GM18517 (cell line): ENCODE data around the gene JAML.

Source experiments
- ATAC-seq: cut with Tn5 transposase; IDR thresholded peaks from one replicate; pipeline ENCODE4 v1.9.1; 2021; ENCODE audit warnings: mild to moderate bottlenecking, moderate library complexity; ENCODE audit not compliant: unreplicated experiment

JAML gene

DNA sequence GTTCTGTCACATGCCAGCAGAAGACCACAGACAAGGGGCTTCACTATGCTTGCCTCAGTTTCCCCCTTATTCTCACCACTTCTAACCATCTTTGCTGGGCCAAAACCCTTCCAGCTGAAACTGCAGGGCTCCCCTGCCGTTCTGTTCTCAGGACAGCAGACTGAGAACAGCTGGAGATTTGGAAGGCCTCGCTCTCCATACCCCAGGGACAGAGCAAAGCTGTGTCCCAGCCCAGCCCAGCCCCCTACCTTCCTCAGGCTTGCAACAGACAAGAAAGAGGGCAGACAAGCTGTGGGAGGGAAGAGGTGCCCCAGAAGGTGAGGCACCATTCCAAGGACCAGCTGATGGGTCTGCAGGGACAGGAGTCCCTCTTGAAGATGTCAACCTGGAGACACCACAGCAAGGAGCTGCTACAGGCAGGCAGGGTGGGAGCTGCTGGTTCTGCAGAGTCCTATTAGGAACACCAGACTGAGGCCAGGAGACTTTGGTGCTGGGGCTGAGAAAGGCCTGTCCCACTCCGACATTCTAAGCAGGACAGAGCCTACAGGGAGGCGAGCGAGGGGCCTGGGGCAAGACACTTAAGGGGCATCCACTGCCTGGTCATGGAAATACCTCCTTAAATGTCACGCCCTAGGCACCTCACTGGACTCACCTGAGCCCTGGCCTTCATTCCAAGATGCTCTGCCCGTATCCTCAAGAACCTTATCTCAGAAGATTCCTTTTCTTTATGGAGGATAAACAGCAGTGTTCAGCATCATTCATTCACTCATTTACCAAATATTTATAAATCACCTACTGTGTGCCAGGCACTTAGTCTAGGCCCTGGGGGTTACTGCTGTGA, 55.3 kb downstream of the JAML start:
- ATAC-seq, result no peak

- ATAC-seq, result no peak
These were observed 56.1 kb downstream of the JAML start for GRCh38 chr11:118168751-118169150.

- no peak for ATAC-seq
These were observed 56.5 kb downstream of the JAML start for GRCh38 chr11:118168316-118168715.

DNA sequence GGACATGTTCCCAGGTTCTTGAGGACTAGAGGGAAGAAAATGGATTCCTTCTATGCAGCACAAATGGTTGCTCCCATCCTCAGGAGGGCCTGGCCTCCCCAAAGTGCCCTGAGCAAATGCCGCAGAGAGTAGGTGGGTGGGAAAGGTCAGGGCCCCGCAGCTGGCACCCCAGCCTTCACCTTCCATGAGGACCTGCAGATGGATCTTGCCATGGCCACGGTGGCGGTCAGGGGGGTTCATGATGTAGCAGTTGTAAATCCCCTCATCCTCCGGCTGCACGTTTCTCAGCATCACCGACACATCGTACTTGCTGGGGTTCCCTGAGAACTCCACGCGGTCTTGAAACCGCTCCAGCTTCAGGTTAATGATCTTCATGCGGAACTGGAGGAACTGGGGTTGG, 56.9 kb downstream of the JAML start:
- ATAC-seq, result no peak

DNA sequence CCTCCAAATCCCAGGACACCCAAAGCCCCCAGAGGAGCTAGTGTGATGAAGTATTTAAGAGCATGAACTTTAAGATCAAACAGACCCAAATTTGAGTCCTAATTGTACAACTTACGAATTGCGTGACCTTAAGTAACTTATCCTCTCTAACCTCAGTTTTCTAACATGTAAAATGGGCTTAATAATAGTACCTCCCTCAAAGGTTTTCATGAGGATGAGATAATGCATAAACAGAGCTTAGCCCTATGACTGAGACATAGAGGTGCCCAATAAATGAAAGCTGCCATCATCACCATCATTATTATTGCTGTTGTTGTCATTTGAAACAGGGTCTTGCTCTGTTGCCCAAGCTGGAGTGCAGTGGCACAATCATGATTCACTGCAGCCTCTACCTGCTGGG, 57.6 kb downstream of the JAML start:
- ATAC-seq, result no peak

- no peak for ATAC-seq
These were observed 58.2 kb downstream of the JAML start for GRCh38 chr11:118166641-118167040.

- ATAC-seq, result no peak
These were observed 59.9 kb downstream of the JAML start for GRCh38 chr11:118164885-118165284.

- ATAC-seq, result no peak
These were observed 61.3 kb downstream of the JAML start for GRCh38 chr11:118163494-118163893.

- ATAC-seq, result no peak
These were observed 62.0 kb downstream of the JAML start for GRCh38 chr11:118162846-118163245.

DNA sequence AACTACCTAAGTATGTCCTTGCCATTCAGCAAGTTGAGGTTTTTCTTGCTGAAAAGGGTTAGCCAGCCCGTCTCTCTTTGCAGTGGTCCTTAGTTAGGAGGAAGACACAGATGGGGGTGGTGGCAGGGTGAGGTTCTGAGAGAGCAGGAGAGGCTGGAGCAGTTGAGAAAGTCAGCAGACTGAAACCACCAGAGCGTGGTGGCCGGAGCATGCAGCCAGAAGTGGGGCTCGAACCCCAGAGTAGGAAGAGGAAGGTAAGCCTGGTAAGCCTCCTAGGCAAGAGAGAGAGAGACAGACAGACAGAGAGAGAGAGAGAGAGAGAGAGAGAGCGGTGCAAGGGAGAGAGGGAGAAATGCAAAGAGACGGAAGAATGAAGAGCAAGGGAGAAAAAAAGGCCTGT, 63.0 kb downstream of the JAML start:
- ATAC-seq, result no peak

- ATAC-seq, result no peak
These were observed 67.5 kb downstream of the JAML start for GRCh38 chr11:118157186-118157895.

- ATAC-seq, result no peak
These were observed 68.2 kb downstream of the JAML start for GRCh38 chr11:118156531-118157185.

DNA sequence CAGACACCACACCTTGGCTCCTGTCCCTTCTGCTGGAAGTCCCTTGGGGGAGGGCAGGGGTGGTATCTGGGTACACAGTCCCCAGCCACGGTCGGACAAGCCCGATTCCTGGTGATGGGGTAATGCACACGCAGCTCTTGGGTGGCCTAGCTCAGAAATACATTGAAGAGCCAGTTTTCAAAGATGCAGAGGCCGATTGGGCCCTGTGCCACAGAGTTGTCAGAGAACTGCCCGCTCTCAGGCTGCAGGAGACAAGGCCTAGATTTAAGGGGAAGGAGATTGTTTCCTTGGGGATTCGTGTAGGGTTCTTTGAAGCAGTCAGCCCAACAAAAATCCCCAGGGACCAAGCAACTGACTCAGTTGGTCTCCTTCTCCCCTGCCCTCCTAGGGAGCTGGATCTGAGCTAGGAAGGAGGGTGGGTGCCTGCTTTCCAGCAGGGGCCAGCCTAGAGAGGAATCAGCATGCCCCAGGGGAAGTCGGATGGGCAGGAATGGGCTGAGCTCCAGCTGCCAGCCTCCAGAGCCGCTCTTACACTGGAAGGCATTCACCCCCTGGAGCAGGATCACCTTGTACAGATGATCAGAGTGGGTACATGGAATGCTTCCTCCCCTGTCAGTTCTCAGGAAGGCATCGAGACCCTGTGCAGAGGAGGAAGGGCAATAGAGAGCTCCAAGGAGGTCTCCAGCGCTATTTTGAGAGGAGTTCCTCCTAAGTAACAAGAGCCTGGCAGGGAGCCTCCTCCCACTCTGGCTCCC, 68.9 kb downstream of the JAML start:
- ATAC-seq, result no peak

DNA sequence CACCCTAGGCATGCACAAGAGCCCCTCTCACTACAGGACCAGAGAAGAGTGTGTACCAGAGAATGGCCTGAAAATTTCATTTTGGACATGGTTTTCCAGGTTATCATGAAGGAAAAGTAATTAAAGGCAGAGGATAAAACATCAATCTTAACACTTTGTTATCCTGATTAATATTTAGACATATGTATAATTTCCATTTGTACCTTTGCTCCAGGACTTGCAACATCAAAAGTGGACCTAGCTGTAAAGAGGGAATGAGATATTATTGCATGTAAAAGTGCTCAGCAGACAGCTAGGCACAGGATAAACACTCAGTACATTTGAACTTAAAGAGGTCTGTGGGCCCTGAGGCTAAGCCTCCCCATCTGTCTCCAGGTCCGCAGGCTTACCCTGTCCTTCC, 70.2 kb downstream of the JAML start:
- no peak for ATAC-seq

DNA sequence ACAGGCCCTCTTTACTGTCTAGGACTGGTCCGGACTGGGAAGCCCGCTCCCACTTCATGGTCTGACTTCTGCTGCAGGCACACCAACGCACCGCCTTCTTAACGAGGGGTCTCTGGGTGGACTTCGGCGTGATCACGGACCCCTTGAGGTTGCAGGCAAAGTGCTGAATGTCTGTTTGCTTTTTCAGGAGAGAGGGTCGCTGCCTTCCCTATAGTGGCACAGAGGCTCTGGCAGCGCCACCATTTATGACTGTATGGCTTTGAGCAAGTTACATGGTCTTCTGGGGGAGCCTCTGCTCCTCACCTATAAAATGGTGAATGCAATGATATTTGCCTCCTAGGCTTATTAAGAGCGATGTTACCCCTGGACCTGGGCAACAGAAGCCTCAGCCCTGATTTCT, 70.8 kb downstream of the JAML start:
- ATAC-seq, result no peak

DNA sequence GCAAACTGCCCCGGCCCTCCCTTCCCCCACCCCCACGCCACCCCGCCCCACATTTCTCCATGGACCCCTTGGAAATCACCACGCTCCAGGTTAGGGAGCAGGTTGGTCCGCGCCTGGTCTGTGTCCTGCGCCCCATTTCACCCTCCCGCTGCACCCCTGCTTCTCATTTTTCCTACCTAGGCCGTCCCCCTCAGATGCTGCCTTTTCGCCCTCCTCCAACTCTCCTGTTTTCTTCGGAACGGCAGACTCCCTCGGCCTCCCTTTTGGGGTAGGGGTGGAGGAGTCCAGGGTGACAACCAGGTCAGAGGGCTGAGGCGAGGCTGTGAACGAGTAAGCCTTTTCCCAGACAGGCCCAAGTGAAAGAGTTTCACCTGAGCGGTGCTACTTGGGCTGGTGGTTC, 71.3 kb downstream of the JAML start:
- no peak for ATAC-seq

- no peak for ATAC-seq
These were observed 72.0 kb downstream of the JAML start, which contains the start of gene SCN4B for GRCh38 chr11:118152552-118153471. Gene SCN4B, minus strand, starts transcription at chr11:118152823. Its CDS starts 150 bp downstream, at chr11:118152673.

DNA sequence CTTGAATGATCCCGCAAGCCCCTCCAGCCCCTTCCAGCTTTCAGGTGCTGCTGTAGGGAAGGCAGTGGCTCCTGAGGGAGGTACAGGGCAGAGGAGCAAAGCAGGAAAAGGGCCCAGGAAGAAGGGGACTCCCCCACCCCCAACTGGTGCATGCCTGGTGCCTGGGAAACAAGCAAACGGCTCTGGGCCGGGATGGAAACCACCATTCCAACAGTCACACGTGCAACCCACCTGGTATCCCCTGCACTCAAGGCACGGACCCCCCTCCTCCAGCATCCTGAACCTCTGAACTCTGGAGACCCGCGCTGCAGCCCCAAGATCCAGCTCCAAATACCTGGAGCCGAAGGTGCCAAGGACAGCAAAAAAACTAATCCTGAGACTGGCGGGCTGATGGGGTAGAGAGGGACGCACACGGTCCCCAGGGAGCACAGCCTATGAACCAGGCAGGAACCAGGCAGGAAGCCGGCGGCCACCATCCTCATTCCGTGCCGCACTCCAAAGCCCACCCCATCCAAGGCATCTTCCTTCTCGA, 72.7 kb downstream of the JAML start:
- no peak for ATAC-seq

DNA sequence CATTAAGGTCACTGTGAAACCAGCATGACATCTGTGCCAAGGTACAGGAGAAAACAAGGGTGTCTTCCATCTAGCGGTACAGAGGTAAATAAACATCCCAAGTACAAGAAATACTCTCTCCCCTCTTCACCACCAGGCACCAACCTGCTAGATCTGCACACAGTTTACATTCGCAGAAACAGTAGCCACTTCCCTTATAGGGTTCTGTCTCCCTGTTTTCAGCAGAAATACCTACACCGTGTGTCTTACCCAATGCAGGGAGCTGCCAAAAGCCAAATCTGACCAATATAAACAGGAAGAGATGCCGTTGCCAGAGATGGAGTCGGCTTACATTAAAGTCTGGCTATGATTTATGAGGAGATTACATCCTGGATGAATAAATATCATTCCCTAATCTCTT, 73.4 kb downstream of the JAML start:
- ATAC-seq, result no peak

DNA sequence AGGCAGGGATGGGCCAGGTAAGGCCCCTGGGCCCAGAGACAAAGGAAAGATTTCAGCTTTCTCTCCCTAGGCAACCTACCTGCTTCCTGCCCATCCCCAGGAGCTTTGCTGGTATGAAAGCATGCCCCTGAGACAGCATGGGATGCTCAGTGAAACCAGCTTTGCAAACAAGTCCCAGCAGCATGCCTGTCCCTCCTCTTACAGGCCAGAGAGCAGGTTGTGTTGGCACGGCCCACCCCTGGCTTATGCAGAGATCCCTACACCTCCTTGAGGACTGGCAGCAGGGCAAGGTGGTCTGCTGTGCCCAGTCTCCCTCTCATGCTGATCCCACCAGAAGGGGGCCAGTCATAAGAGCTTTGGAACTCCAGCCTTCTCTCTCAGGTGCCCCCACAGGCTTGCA, 75.3 kb downstream of the JAML start:
- no peak for ATAC-seq
